GM12872 (cell line): Measurements from ENCODE around the gene GPS1.

Experiments used
- TF ChIP-seq, protein P1 (sequence below): IDR thresholded peaks from 3 replicates; pipeline ENCODE4 v1.5.1; 2011; ENCODE audit warnings: low read depth, mild to moderate bottlenecking, low read length, moderate library complexity; ENCODE audit not compliant: insufficient read depth

Gene GPS1

DNA sequence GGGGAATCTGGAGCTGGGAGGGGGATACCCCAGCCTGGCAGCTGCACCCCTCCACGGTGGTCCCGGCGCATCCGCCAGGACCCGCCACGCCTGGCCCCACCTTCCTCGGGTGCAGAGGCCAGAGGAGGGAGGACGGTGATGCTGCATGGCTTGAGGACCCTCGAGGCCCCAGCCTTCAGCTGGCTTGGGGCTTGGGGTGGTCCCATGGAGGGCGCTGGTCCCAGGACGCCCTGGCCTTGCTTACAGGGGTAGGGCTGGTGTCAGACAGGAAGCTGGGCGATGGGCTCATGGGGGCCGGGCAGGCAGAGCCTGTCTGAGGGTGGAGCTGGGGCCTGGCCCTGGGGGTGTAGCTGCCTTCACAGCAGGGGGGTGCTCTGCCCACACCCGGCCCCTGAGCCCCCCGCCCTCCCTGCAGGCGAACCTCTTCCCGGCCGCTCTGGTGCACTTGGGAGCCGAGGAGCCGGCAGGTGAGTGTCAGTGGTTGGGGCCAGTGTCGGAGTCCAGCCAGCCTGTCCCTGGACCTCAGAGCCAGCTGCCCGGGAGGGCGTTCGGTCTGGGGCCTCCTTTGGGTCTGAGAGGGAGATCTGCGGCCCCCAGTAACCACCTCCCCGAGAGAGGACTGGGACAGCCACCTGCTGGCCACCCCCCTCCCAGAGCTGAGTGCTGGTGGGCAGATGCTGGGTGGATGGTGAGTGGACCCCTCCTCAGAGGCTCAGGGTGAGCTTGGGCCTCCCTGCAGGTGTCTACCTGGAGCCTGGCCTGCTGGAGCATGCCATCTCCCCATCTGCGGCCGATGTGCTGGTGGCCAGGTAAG is 35.4 kb upstream of the GPS1 start:
- TF ChIP-seq, protein P1, sequence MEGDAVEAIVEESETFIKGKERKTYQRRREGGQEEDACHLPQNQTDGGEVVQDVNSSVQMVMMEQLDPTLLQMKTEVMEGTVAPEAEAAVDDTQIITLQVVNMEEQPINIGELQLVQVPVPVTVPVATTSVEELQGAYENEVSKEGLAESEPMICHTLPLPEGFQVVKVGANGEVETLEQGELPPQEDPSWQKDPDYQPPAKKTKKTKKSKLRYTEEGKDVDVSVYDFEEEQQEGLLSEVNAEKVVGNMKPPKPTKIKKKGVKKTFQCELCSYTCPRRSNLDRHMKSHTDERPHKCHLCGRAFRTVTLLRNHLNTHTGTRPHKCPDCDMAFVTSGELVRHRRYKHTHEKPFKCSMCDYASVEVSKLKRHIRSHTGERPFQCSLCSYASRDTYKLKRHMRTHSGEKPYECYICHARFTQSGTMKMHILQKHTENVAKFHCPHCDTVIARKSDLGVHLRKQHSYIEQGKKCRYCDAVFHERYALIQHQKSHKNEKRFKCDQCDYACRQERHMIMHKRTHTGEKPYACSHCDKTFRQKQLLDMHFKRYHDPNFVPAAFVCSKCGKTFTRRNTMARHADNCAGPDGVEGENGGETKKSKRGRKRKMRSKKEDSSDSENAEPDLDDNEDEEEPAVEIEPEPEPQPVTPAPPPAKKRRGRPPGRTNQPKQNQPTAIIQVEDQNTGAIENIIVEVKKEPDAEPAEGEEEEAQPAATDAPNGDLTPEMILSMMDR = no peak

DNA sequence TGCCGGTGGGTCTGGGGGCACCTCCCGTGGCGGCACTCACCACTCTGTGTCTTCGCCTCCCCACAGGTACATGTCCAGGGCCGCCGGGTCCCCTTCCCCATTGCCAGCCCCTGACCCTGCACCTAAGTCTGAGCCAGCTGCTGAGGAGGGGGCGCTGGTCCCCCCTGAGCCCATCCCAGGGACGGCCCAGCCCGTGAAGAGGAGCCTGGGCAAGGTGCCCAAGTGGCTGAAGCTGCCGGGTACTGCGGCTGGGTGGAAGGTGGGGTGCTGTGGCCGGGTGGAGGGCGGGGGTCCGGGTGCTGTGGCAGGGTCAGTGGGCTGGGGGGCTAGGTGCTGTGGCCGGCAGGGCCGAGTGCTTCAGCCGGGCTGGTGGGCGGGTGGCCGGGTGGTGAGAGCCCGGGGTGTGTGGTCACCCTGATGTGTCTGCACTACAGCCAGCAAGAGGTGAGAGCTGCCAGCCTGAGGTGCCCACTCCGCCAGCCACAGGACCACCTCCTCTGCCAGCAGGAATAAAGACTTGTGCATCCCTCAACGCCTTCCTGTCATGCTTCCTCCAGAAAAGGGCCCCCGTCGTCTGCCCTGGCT is 34.7 kb upstream of the GPS1 start:
- TF ChIP-seq, protein P1 = no peak

DNA sequence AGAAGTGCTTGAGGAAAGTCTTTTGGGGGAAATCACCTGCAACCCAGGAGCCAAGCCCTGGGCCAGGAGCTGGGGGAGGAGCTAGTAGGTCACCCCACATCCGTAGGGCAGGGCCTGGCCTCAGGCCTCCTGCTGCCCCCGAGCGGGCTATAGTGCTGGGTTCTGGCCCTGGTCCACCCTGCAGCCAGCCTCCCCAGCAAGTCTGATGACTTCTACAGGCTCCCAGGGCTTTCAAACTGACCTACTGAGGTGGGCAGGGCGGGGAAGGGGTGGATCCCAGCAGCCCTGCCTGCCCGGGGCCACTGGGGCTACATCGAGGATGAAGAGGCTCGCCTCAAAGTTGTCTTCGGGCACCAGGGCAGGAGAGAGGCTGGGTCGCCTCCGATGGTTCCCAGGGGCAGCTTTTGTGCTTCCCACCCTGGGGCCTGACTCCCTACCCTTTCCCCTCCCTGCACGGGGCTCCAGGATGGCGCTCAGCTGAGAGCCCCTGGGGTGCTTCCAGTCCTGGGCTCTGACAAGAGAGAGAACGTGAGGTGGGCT is 34.0 kb upstream of the GPS1 start:
- TF ChIP-seq, protein P1 = no peak

DNA sequence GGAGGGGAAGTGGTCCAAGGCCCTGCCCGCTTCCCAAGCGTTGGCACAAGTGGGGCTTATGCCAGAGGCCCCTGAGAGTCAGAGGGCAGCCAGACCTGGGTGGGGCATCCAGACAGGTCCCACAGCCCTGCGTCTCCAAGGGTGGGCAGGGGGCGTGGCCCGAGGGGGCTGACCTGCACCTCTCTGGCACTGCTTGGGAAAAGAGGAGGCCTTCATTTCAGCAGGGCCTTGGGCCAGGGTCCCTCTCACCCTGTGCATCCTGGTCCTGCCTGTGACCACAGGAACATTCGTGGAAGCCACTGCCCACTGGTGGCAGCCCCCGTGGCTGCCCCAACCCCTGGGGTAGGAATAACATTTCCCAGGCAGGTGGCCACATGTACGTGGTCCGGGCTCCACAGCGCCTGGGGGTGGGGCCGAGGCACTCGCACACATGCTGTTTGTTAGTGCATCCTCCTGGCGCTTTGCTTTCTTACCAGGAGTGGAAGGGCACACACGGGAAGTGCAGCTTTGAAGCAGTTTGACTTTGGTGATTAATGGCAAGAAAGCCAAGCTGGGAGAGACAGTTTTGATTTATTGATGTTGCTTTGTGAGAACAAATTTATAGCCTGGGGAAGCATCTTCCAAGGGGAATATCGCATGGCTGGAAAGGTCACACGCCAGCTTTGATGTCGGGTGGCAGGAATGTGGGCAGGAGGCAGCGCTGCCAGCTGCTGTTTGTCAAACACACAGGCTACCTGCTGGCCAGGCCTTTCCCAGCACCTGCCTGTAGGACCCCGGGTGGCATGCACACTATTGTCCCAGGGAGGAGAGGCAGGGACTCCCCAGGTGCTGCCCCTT is 33.3 kb upstream of the GPS1 start:
- TF ChIP-seq, protein P1 = no peak

DNA sequence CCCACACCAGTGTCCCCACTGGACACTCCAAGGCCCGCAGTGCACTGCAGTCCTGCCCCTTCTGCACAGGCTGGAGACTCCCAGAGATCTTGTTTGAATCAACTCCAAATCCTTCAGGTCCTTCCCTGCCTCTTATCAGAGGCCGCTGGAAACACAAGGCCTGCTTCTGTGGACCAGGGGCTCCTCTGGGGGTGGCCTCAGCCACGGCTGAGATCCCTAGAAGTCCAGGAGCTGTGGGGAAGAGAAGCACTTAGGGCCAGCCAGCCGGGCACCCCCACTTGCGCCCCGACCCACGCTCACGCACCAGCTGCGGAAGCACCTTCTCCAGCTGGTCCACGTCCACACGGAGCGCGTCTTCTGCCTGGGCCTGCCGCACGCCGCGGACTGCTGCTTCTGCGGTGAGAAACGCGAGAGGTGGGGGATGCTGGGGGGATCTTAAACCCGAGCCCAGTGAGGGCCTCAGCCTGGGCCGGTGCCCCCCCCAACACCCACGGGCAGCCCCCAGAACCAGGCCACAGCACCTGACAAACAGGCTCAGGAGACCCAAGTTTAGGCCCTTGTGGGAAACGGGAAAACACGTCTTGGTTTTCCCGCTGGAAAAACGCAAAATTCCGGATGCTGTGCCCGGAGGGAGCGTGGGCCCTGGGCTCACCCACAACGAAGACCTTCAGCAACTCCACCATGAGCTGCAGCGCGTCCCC is 32.6 kb upstream of the GPS1 start:
- TF ChIP-seq, protein P1 = no peak

DNA sequence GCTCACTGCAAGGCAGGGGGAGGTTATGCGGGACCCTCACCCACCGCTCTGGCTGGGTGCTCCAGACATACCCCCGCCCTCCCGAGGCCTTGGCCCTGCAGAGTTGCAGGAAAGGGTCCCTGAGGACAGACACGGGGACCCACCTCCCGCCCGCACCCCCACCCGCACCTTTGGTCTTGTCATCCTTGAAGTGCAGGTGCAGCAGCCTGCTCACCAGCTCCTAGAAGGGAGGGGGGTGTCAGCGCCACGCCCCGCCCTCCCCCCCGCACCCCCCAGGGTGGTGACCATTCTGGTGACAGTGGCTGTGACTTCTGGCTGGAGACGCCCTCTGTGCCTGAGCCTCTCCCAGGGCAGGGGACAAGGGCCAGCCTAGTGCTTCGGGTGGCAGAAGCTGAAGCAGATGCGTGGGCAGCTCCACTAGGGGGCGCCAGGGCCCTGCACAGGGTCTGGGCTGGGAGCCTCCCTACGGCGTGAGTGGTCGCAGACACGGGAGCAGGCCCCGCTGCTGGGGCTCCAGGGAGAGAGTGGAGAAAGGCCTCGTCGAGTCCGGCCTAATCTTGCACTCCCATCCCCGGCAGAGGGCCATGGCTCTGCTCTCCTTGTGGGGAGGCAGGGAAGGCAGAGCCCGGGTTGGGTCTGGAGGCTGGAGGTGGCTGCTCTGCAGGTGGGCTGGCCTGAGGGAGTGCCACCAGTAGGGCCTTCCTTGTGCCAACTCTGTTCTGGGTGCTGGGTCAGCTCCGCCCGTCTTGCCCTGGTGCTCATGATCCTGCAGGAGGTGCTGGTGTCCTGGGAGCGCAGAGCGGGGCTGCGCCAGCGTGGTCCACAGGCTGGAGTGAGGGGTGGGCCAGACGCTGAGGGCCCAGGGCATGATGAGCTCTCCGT is 31.8 kb upstream of the GPS1 start:
- TF ChIP-seq, protein P1 = peak; percentile 94
